Stomach (tissue), 4 donors: Measurements from ENCODE around the gene ZNF677.

ENCODE experiments used
- CTCF ChIP-seq, 7 experiments: fragments of 450-650 bp in 4 of 7; fragments of 200-600 bp in 3 of 7; sonication (generic) in 3 of 7; IDR thresholded peaks; one replicate each; pipeline ENCODE4 v1.5.1; 2016 to 2019; ENCODE audit warnings: antibody characterized with exemption in 7 of 7, control low read depth in 2 of 7, mild to moderate bottlenecking in 1 of 7
- POLR2AphosphoS5 ChIP-seq, 3 donors: sonication (generic); formaldehyde crosslinking; IDR thresholded peaks; one replicate each; pipeline ENCODE4 v1.6.1; 2016; ENCODE audit warnings: antibody characterized with exemption in 3 of 3

DNA sequence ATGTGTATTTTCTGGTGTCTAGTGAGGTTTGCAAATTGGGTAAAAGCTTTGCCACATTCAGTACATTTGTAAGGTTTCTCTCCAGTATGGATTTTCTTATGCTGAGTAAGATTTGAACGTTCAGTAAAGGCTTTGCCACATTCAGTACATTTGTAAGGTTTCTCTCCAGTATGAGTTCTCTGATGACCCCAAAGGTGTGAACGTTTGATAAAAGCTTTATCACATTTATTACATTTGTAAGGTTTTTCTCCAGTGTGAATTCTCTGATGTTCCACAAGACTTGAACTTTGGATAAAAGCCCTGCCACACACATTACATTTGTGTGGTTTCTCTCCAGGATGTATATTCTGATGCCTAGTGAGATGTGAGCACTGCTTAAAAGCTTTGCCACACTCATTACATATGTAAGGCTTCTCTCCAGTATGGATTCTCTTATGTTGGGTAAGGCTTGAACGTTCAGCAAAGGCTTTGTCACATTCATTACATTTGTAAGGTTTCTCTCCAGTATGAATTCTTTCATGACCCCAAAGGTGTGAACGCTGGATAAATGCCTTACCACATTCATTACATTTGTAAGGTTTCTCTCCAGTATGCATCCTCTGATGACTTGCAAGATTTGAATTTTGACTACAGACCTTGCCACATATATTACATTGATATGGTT lies 17.4 kb downstream of the ZNF677 start:
- TF ChIP-seq POLR2AphosphoS5 (IDR thresholded peaks at IDR 0.05) = no peak
- TF ChIP-seq CTCF (IDR thresholded peaks at IDR 0.05) = no peak
